ENCODE data around the gene GLTP. TPM values are rescaled to one million over a fixed set of nuclear protein-coding genes. Genes with fewer than 3 reads are reported as not detected.

Gene GLTP
- total and polyA plus RNA-seq, 2 of the 13 experiments (the other 11 are each of a cell fraction or from before 2014, with no cell fraction given), result 10.7 to 12.9 TPM

GRCh38 chr12:109844983-109845823, 35.1 kb downstream of the GLTP start (continued):
- TF ChIP-seq ZNF407 (CRISPR knock-in tag; IDR thresholded peaks at IDR 0.05; ENCODE audit: not compliant biosample characterization) (peak; percentile 72), ZNF576 (CRISPR knock-in tag; IDR thresholded peaks at IDR 0.05) (no peak), FOXA3 (CRISPR knock-in tag; IDR thresholded peaks at IDR 0.05) (0 out of 2 replicates have a peak, but pooled peaks have one; percentile 6), CHD4 (IDR thresholded peaks at IDR 0.05; ENCODE audit: borderline replicate concordance, low read length) (peak; percentile 92), ISL2 (CRISPR knock-in tag; IDR thresholded peaks at IDR 0.05) (peak; percentile 48; the same call in 1 of the 2 replicates), ZNF670 (CRISPR knock-in tag; IDR thresholded peaks at IDR 0.05; ENCODE audit: borderline replicate concordance) (0 out of 2 replicates have a peak, but pooled peaks have one; percentile 38), PATZ1 (CRISPR knock-in tag; IDR thresholded peaks at IDR 0.05) (peak; percentile 87), ZNF225 (CRISPR knock-in tag; IDR thresholded peaks at IDR 0.05) (0 out of 2 replicates have a peak, but pooled peaks have one; percentile 34), ZNF580 (CRISPR knock-in tag; IDR thresholded peaks at IDR 0.05; ENCODE audit: borderline replicate concordance, low read depth) (peak; percentile 12; the same call in 1 of the 2 replicates), HDAC1 (CRISPR knock-in tag; IDR thresholded peaks at IDR 0.05) (peak; percentile 70), ZBTB44 (CRISPR knock-in tag; IDR thresholded peaks at IDR 0.05) (no peak), PHF5A (CRISPR knock-in tag; IDR thresholded peaks at IDR 0.05; ENCODE audit: low read depth, unreplicated experiment) (no peak), ZNF136 (CRISPR knock-in tag; IDR thresholded peaks at IDR 0.05; ENCODE audit: low read depth) (0 out of 2 replicates have a peak, but pooled peaks have one; percentile 22), JARID2 (CRISPR knock-in tag; IDR thresholded peaks at IDR 0.05; ENCODE audit: insufficient replicate concordance) (no peak), RXRB (CRISPR knock-in tag; IDR thresholded peaks at IDR 0.05; ENCODE audit: borderline replicate concordance) (peak; percentile 91)
